Right atrium auricular region (tissue), 2 donors: ENCODE data around the gene NEDD9. TPM values are rescaled to one million over a fixed set of nuclear protein-coding genes. Genes with fewer than 3 reads are reported as not detected.

Experiments
- DNase-seq: peaks from one replicate; pipeline ENCODE4 v3.0.0-alpha.2; 2019; ENCODE audit warnings: low spot score
- H3K27ac ChIP-seq, 2 donors: fragments of 200-600 bp; sonication (generic); 1 replicate in 1 of 2; 2 replicates in 1 of 2; pipeline ENCODE4 v1.5.1; 2016 to 2019
- H3K27me3 ChIP-seq, 2 donors: fragments of 200-600 bp; sonication (generic); one replicate each; pipeline versions ENCODE4 v1.5.1 to v1.6.0; 2017 to 2019
- H3K36me3 ChIP-seq: fragments of 200-600 bp; sonication (generic); one replicate; pipeline ENCODE4 v1.5.1; 2016
- H3K4me1 ChIP-seq, 2 donors: fragments of 200-600 bp; sonication (generic); one replicate each; pipeline versions ENCODE4 v1.5.1 to v1.6.0; 2017 to 2019
- H3K4me3 ChIP-seq, 2 donors: fragments of 200-600 bp; sonication (generic); 1 replicate in 1 of 2; 2 replicates in 1 of 2; pipeline ENCODE4 v1.5.1; 2017 to 2019; ENCODE audit warnings: mild to moderate bottlenecking in 1 of 2, moderate library complexity in 1 of 2
- H3K9me3 ChIP-seq, 2 donors: fragments of 200-600 bp; sonication (generic); one replicate each; pipeline ENCODE4 v1.5.1; 2019
- CTCF ChIP-seq, 2 donors: fragments of 200-600 bp; sonication (generic); IDR thresholded peaks; one replicate each; pipeline ENCODE4 v1.5.1; 2019; ENCODE audit warnings: antibody characterized with exemption in 2 of 2
- total RNA-seq, 2 donors: library from RNA; depleted of rRNA; stranded (reverse); fragments of >200 nt; gene quantifications; one replicate each; pipeline ENCODE4 v1.1.0, GENCODE V29; 2016

NEDD9 gene
- total RNA-seq, 2 donors from 2014 or later: 47.3 to 56.2 TPM

- no peak for TF ChIP-seq CTCF (IDR thresholded peaks at IDR 0.05)
- Histone ChIP-seq H3K4me3 (no peak overlapping the region), H3K4me1 (peaks cover 0 to 34% of the 10 kb centered on the region in 2 donors), H3K36me3 (peaks cover 7% of the 10 kb centered on the region), H3K9me3 (no peaks in the 10 kb centered on the region), H3K27me3 (no peaks in the 10 kb centered on the region), H3K27ac (peak overlapping the region; percentile 91 to 92)
- DNase-seq: no peak
These were observed 6.5 kb downstream of the NEDD9 start for GRCh38 chr6:11226005-11226404.

GRCh38 chr6:11224966-11225463, 7.5 kb downstream of the NEDD9 start:
- Histone ChIP-seq H3K4me1 (peaks cover 0 to 44% of the 10 kb centered on the region in 2 donors), H3K4me3 (peak overlapping the region in 1 of 2 donors; percentile 12)

DNA sequence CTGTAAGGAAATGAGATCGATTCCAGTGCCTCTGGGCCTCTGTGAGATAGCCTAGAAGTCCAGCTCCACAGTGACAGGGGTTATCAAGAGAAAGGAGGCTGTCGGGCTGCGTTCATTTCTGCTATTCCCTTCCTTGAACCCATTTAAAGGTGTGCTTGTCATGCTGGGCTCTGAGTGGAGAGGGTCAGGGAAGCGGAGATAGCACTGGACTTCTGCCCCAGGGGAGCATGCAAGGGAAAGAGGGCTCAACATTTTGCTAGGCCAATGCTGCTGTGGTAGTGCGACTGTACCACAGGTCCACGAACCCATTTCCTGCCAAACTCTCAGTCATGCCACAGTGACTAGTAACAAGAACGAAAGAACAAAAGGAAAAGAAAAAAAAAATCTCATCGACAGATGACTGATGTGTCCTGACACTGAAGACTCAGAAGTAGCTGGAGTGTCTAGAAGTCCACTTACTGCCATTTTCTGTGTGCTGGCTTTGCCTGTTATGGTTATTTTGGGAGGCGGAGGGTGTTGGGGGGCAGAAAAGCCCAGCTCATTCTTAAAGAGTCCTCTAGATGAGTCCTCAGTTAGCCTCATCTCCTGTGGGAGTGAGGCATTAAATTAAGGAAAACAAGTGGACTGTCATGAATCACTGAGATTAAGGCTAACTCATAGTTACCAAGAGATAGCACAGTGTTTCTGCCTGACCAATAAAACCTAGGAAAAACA, 8.1 kb downstream of the NEDD9 start:
- Histone ChIP-seq H3K27me3 (no peaks in the 10 kb centered on the region), H3K4me1 (peaks cover 0 to 50% of the 10 kb centered on the region in 2 donors), H3K4me3 (peak overlapping the region in 1 of 2 donors; percentile 12), H3K36me3 (peaks cover 12% of the 10 kb centered on the region), H3K27ac (peak overlapping the region; percentile 91 to 92), H3K9me3 (no peaks in the 10 kb centered on the region)
- no peak for DNase-seq
- TF ChIP-seq CTCF (IDR thresholded peaks at IDR 0.05): no peak

More at GRCh38 chr6:11224966-11225463, 7.5 kb downstream of the NEDD9 start:
- Histone ChIP-seq H3K27ac (peak overlapping the region; percentile 91 to 92), H3K36me3 (peaks cover 13% of the 10 kb centered on the region), H3K9me3 (no peaks in the 10 kb centered on the region), H3K27me3 (no peaks in the 10 kb centered on the region)
- TF ChIP-seq CTCF (IDR thresholded peaks at IDR 0.05): no peak
- DNase-seq: no peak

GRCh38 chr6:11223286-11223864, 9.1 kb downstream of the NEDD9 start:
- peaks cover 0 to 60% of the 10 kb centered on the region in 2 donors for H3K4me1 ChIP-seq
- peak overlapping the region in 1 of 2 donors; percentile 12 for H3K4me3 ChIP-seq
- H3K27ac ChIP-seq: peak overlapping the region; percentile 91 to 92
- peaks cover 12% of the 10 kb centered on the region for H3K36me3 ChIP-seq
- DNase-seq: no peak
- no peaks in the 10 kb centered on the region for H3K9me3 ChIP-seq
- H3K27me3 ChIP-seq: no peaks in the 10 kb centered on the region
- TF ChIP-seq CTCF (IDR thresholded peaks at IDR 0.05): no peak

DNA sequence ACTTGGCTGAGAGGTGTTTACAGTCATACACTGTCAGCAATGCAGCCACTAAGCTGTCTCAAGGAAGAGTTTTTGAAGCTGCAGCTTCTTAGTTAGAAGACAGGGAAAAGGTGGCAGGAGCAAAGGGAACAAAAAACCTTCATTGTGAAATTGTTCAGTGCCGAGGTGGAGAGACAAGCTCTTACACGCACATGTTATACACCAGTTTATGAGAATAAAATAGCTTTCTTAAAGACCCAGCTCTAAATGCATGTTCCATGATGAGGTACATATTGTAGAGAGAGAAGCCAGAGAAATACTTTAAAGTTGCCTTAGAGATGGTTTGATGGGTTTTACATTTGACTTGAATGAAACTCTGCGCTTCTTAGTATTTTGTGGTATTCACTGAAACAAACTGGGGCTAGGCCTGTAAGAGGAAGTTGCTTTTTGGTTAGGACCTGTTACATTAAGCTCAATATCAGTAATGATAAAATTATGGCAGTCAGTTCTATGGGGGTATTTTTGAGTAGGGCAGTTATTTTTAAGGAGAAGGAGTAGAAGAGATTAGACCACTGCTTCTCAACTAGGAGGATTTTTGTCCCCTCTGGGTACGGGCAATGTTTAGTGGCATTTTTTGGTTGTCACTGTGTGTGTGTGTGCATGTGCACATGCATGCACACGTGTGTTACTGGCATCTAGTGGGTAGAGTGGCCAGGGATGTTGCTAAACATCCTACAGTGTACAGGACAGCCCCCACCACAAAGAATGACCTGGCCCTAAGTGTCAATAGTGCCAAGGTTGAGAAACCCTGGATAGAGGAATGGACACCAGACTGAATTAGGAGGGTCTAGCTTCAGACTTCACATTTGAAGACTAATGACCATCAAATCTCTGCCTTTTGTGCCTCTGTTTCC, 9.8 kb downstream of the NEDD9 start:
- Histone ChIP-seq H3K27ac (peak overlapping the region; percentile 91 to 92), H3K4me3 (no peak overlapping the region), H3K36me3 (peaks cover 12% of the 10 kb centered on the region), H3K27me3 (no peaks in the 10 kb centered on the region), H3K4me1 (peaks cover 0 to 67% of the 10 kb centered on the region in 2 donors), H3K9me3 (no peaks in the 10 kb centered on the region)
- no peak for TF ChIP-seq CTCF (IDR thresholded peaks at IDR 0.05)
- DNase-seq: no peak
